Measurements from ENCODE around the gene RAB41. TPM values are rescaled to one million over a fixed set of nuclear protein-coding genes. Genes with fewer than 3 reads are reported as not detected.

Gene RAB41
- total and polyA plus RNA-seq, 10 of the 15 experiments (the other 5 are each of a cell fraction or from before 2014, with no cell fraction given): 0.05 to 0.31 TPM; not detected in 8

Small RNA genes lying within 50 kb of the gene (small RNA-seq; reads per million reads assigned to genes)
- gene RNA5SP507: 0.35 reads per million

Other genes starting within 250 kb of the RAB41 start
Only the 7 nearest of the 11 such genes appear.
- 0.34 and 0.49 TPM in 2 replicates for gene DGAT2L6, start 104.7 kb upstream of the RAB41 start, total RNA-seq (2014; rRNA removed)
- 0.23 and 0.31 TPM in 2 replicates for gene DGAT2L6, start 104.7 kb upstream of the RAB41 start, total RNA-seq (2014; rRNA removed; fragmentation: Illumina TruSeq; extraction: Trizol)
- gene DGAT2L6, start 104.7 kb upstream of the RAB41 start, total RNA-seq (2021): 0.16 TPM in 1 of 2 replicates, not detected in the other
- 0.58 and 1.2 TPM in 2 replicates for gene DGAT2L6, start 104.7 kb upstream of the RAB41 start, polyA plus RNA-seq (2011; rRNA removed)
- 0.43 and 0.68 TPM in 2 replicates for gene DGAT2L6, start 104.7 kb upstream of the RAB41 start, polyA plus RNA-seq (2014; fragmentation: Illumina TruSeq; extraction: Trizol)
- under 1 TPM; 0.11 to 0.23 TPM for gene DGAT2L6, start 104.7 kb upstream of the RAB41 start, polyA plus RNA-seq (2014; fragmentation: Nextera tagmentation; extraction: Ambion mirVana)
- 0.08 and 0.43 TPM in 2 replicates for gene DGAT2L6, start 104.7 kb upstream of the RAB41 start, polyA plus RNA-seq (2014; rRNA removed)
- gene DGAT2L6, start 104.7 kb upstream of the RAB41 start, polyA plus RNA-seq (2016; fragmentation: Nextera tagmentation; extraction: Ambion mirVana): not detected
- gene AWAT1, start 47.5 kb upstream of the RAB41 start, total RNA-seq (2014; rRNA removed): not detected in 2 replicates
- not detected in 2 replicates for gene AWAT1, start 47.5 kb upstream of the RAB41 start, total RNA-seq (2014; rRNA removed; fragmentation: Illumina TruSeq; extraction: Trizol)
- not detected in 2 replicates for gene AWAT1, start 47.5 kb upstream of the RAB41 start, total RNA-seq (2021)
- not detected in 2 replicates for gene AWAT1, start 47.5 kb upstream of the RAB41 start, polyA plus RNA-seq (2011; rRNA removed)
- gene AWAT1, start 47.5 kb upstream of the RAB41 start, polyA plus RNA-seq (2014; fragmentation: Illumina TruSeq; extraction: Trizol): not detected in 2 replicates
- not detected for gene AWAT1, start 47.5 kb upstream of the RAB41 start, polyA plus RNA-seq (2014; fragmentation: Nextera tagmentation; extraction: Ambion mirVana)
- not detected in 2 replicates for gene AWAT1, start 47.5 kb upstream of the RAB41 start, polyA plus RNA-seq (2014; rRNA removed)
- not detected for gene AWAT1, start 47.5 kb upstream of the RAB41 start, polyA plus RNA-seq (2016; fragmentation: Nextera tagmentation; extraction: Ambion mirVana)
- gene P2RY4, start 22.0 kb upstream of the RAB41 start, total RNA-seq (2014; rRNA removed): not detected in 2 replicates
- not detected in 2 replicates for gene P2RY4, start 22.0 kb upstream of the RAB41 start, total RNA-seq (2014; rRNA removed; fragmentation: Illumina TruSeq; extraction: Trizol)
- gene P2RY4, start 22.0 kb upstream of the RAB41 start, total RNA-seq (2021): 0.13 TPM in 1 of 2 replicates, not detected in the other
- gene P2RY4, start 22.0 kb upstream of the RAB41 start, polyA plus RNA-seq (2011; rRNA removed): 0.07 TPM in 1 of 2 replicates, not detected in the other
- gene P2RY4, start 22.0 kb upstream of the RAB41 start, polyA plus RNA-seq (2014; fragmentation: Illumina TruSeq; extraction: Trizol): not detected in 2 replicates
- not detected for gene P2RY4, start 22.0 kb upstream of the RAB41 start, polyA plus RNA-seq (2014; fragmentation: Nextera tagmentation; extraction: Ambion mirVana)
- gene P2RY4, start 22.0 kb upstream of the RAB41 start, polyA plus RNA-seq (2014; rRNA removed): 0.33 and 0.44 TPM in 2 replicates
- not detected for gene P2RY4, start 22.0 kb upstream of the RAB41 start, polyA plus RNA-seq (2016; fragmentation: Nextera tagmentation; extraction: Ambion mirVana)
- gene ARR3, start 13.8 kb upstream of the RAB41 start, total RNA-seq (2014; rRNA removed): not detected in 2 replicates
- not detected in 2 replicates for gene ARR3, start 13.8 kb upstream of the RAB41 start, total RNA-seq (2014; rRNA removed; fragmentation: Illumina TruSeq; extraction: Trizol)
- gene ARR3, start 13.8 kb upstream of the RAB41 start, total RNA-seq (2021): not detected in 2 replicates
- not detected in 2 replicates for gene ARR3, start 13.8 kb upstream of the RAB41 start, polyA plus RNA-seq (2011; rRNA removed)
- gene ARR3, start 13.8 kb upstream of the RAB41 start, polyA plus RNA-seq (2014; fragmentation: Illumina TruSeq; extraction: Trizol): not detected in 2 replicates
- not detected for gene ARR3, start 13.8 kb upstream of the RAB41 start, polyA plus RNA-seq (2014; fragmentation: Nextera tagmentation; extraction: Ambion mirVana)
- not detected in 2 replicates for gene ARR3, start 13.8 kb upstream of the RAB41 start, polyA plus RNA-seq (2014; rRNA removed)
- gene ARR3, start 13.8 kb upstream of the RAB41 start, polyA plus RNA-seq (2016; fragmentation: Nextera tagmentation; extraction: Ambion mirVana): not detected
- 31.7 and 32.4 TPM in 2 replicates for gene PDZD11, start 7.8 kb downstream of the RAB41 start, total RNA-seq (2014; rRNA removed)
- gene PDZD11, start 7.8 kb downstream of the RAB41 start, total RNA-seq (2014; rRNA removed; fragmentation: Illumina TruSeq; extraction: Trizol): 27.4 and 28.4 TPM in 2 replicates
- gene PDZD11, start 7.8 kb downstream of the RAB41 start, total RNA-seq (2021): 26.1 and 29.4 TPM in 2 replicates
- 57.6 and 73.4 TPM in 2 replicates for gene PDZD11, start 7.8 kb downstream of the RAB41 start, polyA plus RNA-seq (2011; rRNA removed)
- 53.5 and 76.0 TPM in 2 replicates for gene PDZD11, start 7.8 kb downstream of the RAB41 start, polyA plus RNA-seq (2014; fragmentation: Illumina TruSeq; extraction: Trizol)
- 100 to 1,000 TPM in 1 of 2 experiments, 10 to 100 TPM in 1; 76.0 to 123 TPM for gene PDZD11, start 7.8 kb downstream of the RAB41 start, polyA plus RNA-seq (2014; fragmentation: Nextera tagmentation; extraction: Ambion mirVana)
- gene PDZD11, start 7.8 kb downstream of the RAB41 start, polyA plus RNA-seq (2014; rRNA removed): 39.7 and 47.1 TPM in 2 replicates
- 10 to 100 TPM; 56.5 to 59.1 TPM for gene PDZD11, start 7.8 kb downstream of the RAB41 start, polyA plus RNA-seq (2016; fragmentation: Nextera tagmentation; extraction: Ambion mirVana)
- 16.2 and 16.8 TPM in 2 replicates for gene KIF4A, start 7.9 kb downstream of the RAB41 start, total RNA-seq (2014; rRNA removed)
- 20.7 and 22.1 TPM in 2 replicates for gene KIF4A, start 7.9 kb downstream of the RAB41 start, total RNA-seq (2014; rRNA removed; fragmentation: Illumina TruSeq; extraction: Trizol)
- gene KIF4A, start 7.9 kb downstream of the RAB41 start, total RNA-seq (2021): 22.3 and 22.9 TPM in 2 replicates
- 28.8 and 36.2 TPM in 2 replicates for gene KIF4A, start 7.9 kb downstream of the RAB41 start, polyA plus RNA-seq (2011; rRNA removed)
- 23.0 and 24.0 TPM in 2 replicates for gene KIF4A, start 7.9 kb downstream of the RAB41 start, polyA plus RNA-seq (2014; fragmentation: Illumina TruSeq; extraction: Trizol)
- gene KIF4A, start 7.9 kb downstream of the RAB41 start, polyA plus RNA-seq (2014; fragmentation: Nextera tagmentation; extraction: Ambion mirVana): 10 to 100 TPM; 10.8 to 11.5 TPM
- gene KIF4A, start 7.9 kb downstream of the RAB41 start, polyA plus RNA-seq (2014; rRNA removed): 14.7 and 15.4 TPM in 2 replicates
- 10 to 100 TPM; 25.0 to 26.4 TPM for gene KIF4A, start 7.9 kb downstream of the RAB41 start, polyA plus RNA-seq (2016; fragmentation: Nextera tagmentation; extraction: Ambion mirVana)
- gene GDPD2, start 141.1 kb downstream of the RAB41 start, total RNA-seq (2014; rRNA removed): 0.11 TPM in 1 of 2 replicates, not detected in the other
- 0.09 TPM in 1 of 2 replicates, not detected in the other for gene GDPD2, start 141.1 kb downstream of the RAB41 start, total RNA-seq (2014; rRNA removed; fragmentation: Illumina TruSeq; extraction: Trizol)
- not detected in 2 replicates for gene GDPD2, start 141.1 kb downstream of the RAB41 start, total RNA-seq (2021)
- gene GDPD2, start 141.1 kb downstream of the RAB41 start, polyA plus RNA-seq (2011; rRNA removed): 0.04 TPM in 2 replicates
- gene GDPD2, start 141.1 kb downstream of the RAB41 start, polyA plus RNA-seq (2014; fragmentation: Illumina TruSeq; extraction: Trizol): not detected in 2 replicates
- gene GDPD2, start 141.1 kb downstream of the RAB41 start, polyA plus RNA-seq (2014; fragmentation: Nextera tagmentation; extraction: Ambion mirVana): not detected
- gene GDPD2, start 141.1 kb downstream of the RAB41 start, polyA plus RNA-seq (2014; rRNA removed): not detected in 2 replicates
- not detected for gene GDPD2, start 141.1 kb downstream of the RAB41 start, polyA plus RNA-seq (2016; fragmentation: Nextera tagmentation; extraction: Ambion mirVana)